ENCODE results near the gene GEMIN4. TPM values are rescaled to one million over a fixed set of nuclear protein-coding genes. Genes with fewer than 3 reads are reported as not detected.

The GEMIN4 gene
- total and polyA plus RNA-seq, 4 donors: 2.8 to 7.0 (median 5.9) TPM

- 91% methylated on average over 4 of the region's 4 CpGs for WGBS
- TF ChIP-seq SP1 (IDR thresholded peaks at IDR 0.05) (no peak), CTCF (IDR thresholded peaks at IDR 0.05; ENCODE audit: low read depth, low read length, missing input control) (no peak), YY1 (IDR thresholded peaks at IDR 0.05) (no peak), RXRA (IDR thresholded peaks at IDR 0.05) (no peak), RAD21 (IDR thresholded peaks at IDR 0.05) (no peak), HNF4A (conservative IDR thresholded peaks at IDR 0.05) (no peak), EGR1 (IDR thresholded peaks at IDR 0.05; ENCODE audit: low read depth in 2 of 2) (no peak), TAF1 (conservative IDR thresholded peaks at IDR 0.05) (no peak), HNF4G (IDR thresholded peaks at IDR 0.05) (no peak), GABPA (IDR thresholded peaks at IDR 0.05 in 1 of 2, conservative IDR thresholded peaks at IDR 0.05 in 1 of 2) (no peak), JUND (IDR thresholded peaks at IDR 0.05) (no peak), REST (IDR thresholded peaks at IDR 0.05) (no peak), FOXA1 (IDR thresholded peaks at IDR 0.05) (no peak), FOXA2 (IDR thresholded peaks at IDR 0.05) (no peak), NR2F2 (IDR thresholded peaks at IDR 0.05) (no peak)
- TF ChIP-seq, protein P1, sequence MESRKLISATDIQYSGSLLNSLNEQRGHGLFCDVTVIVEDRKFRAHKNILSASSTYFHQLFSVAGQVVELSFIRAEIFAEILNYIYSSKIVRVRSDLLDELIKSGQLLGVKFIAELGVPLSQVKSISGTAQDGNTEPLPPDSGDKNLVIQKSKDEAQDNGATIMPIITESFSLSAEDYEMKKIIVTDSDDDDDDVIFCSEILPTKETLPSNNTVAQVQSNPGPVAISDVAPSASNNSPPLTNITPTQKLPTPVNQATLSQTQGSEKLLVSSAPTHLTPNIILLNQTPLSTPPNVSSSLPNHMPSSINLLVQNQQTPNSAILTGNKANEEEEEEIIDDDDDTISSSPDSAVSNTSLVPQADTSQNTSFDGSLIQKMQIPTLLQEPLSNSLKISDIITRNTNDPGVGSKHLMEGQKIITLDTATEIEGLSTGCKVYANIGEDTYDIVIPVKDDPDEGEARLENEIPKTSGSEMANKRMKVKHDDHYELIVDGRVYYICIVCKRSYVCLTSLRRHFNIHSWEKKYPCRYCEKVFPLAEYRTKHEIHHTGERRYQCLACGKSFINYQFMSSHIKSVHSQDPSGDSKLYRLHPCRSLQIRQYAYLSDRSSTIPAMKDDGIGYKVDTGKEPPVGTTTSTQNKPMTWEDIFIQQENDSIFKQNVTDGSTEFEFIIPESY (IDR thresholded peaks at IDR 0.05): no peak
- TF ChIP-seq, protein P2, sequence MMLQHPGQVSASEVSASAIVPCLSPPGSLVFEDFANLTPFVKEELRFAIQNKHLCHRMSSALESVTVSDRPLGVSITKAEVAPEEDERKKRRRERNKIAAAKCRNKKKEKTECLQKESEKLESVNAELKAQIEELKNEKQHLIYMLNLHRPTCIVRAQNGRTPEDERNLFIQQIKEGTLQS (IDR thresholded peaks at IDR 0.05): no peak
- TF ChIP-seq, protein P3, sequence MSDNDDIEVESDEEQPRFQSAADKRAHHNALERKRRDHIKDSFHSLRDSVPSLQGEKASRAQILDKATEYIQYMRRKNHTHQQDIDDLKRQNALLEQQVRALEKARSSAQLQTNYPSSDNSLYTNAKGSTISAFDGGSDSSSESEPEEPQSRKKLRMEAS (IDR thresholded peaks at IDR 0.05): no peak
- H3K36me3 ChIP-seq (ENCODE audit: control insufficient read depth in 4 of 4, insufficient read depth in 3 of 4, low read depth in 1 of 4, low read length in 3 of 4): peaks cover 4 to 20% (median 12%) of the 10 kb centered on the region in 4 donors
- no peaks in the 10 kb centered on the region for H3K9me3 ChIP-seq (ENCODE audit: control insufficient read depth in 4 of 4, low read length in 3 of 4)
- H3K4me1 ChIP-seq (ENCODE audit: control insufficient read depth in 4 of 4, insufficient read depth in 4 of 4, low read length in 3 of 4): peaks cover 0 to 8% (median 3%) of the 10 kb centered on the region in 4 donors
- H3K27me3 ChIP-seq (ENCODE audit: control insufficient read depth in 4 of 4, insufficient read depth in 4 of 4, low read length in 3 of 4): no peaks in the 10 kb centered on the region
- no peak overlapping the region for H3K9ac ChIP-seq (ENCODE audit: low read depth in 1 of 2, low read length in 2 of 2)
- DNase-seq (ENCODE audit: low spot score): no peak
- no peak overlapping the region for H3K27ac ChIP-seq (ENCODE audit: low read depth in 1 of 2, low read length in 2 of 2)
- H3K4me3 ChIP-seq (ENCODE audit: low read depth in 1 of 3, low read length in 3 of 3): no peak overlapping the region
These were observed 47.8 kb downstream of the GEMIN4 start for GRCh38 chr17:704111-704864.
